Islet precursor cell (in vitro differentiated cells): ENCODE results near the gene ASS1.
"Not testable (repeated sequence)": the region's sequence is repeated elsewhere in the genome, so short reads cannot be mapped to it uniquely, and the experiment has no call there.

ENCODE experiments used
- DNase-seq: peaks from one replicate; pipeline ENCODE4 v3.0.0-alpha.2; 2018

ASS1 gene

GRCh38 chr9:130419521-130420035, 25.2 kb upstream of the ASS1 start:
- DNase-seq, result no peak

- DNase-seq, result no peak
Measured at GRCh38 chr9:130421154-130421801, 23.5 kb upstream of the ASS1 start.

GRCh38 chr9:130421802-130422276, 22.9 kb upstream of the ASS1 start:
- DNase-seq, result peak; percentile 82

- DNase-seq, result no peak
Measured at GRCh38 chr9:130422546-130422945, 22.2 kb upstream of the ASS1 start.

GRCh38 chr9:130423272-130423671, 21.5 kb upstream of the ASS1 start:
- DNase-seq, result peak; percentile 82

- no peak for DNase-seq
Measured at GRCh38 chr9:130424595-130425454, 19.9 kb upstream of the ASS1 start.

GRCh38 chr9:130425741-130426466, 18.9 kb upstream of the ASS1 start:
- DNase-seq, result no peak

GRCh38 chr9:130426467-130426773, 18.3 kb upstream of the ASS1 start:
- DNase-seq, result no peak

GRCh38 chr9:130426883-130427282, 17.9 kb upstream of the ASS1 start:
- DNase-seq, result peak; percentile 73

- DNase-seq, result no peak
Measured at GRCh38 chr9:130427326-130427725, 17.4 kb upstream of the ASS1 start.

GRCh38 chr9:130428086-130428665, 16.6 kb upstream of the ASS1 start:
- no peak for DNase-seq

- DNase-seq, result no peak
Measured at GRCh38 chr9:130429381-130429780, 15.4 kb upstream of the ASS1 start.

GRCh38 chr9:130429831-130430230, 14.9 kb upstream of the ASS1 start:
- DNase-seq, result no peak

- DNase-seq, result no peak
Measured at GRCh38 chr9:130430232-130430631, 14.5 kb upstream of the ASS1 start.

GRCh38 chr9:130430734-130431535, 13.8 kb upstream of the ASS1 start:
- DNase-seq, result no peak

GRCh38 chr9:130431536-130432303, 13.0 kb upstream of the ASS1 start:
- no peak for DNase-seq

GRCh38 chr9:130432362-130432761, 12.4 kb upstream of the ASS1 start:
- no peak for DNase-seq

- DNase-seq, result no peak
Measured at GRCh38 chr9:130432796-130433167, 12.0 kb upstream of the ASS1 start.

GRCh38 chr9:130433168-130433946, 11.4 kb upstream of the ASS1 start:
- DNase-seq, result peak; percentile 84

- DNase-seq, result no peak
Measured at GRCh38 chr9:130433947-130434262, 10.9 kb upstream of the ASS1 start.

- DNase-seq, result not testable (repeated sequence)
Measured at GRCh38 chr9:130434656-130435055, 10.1 kb upstream of the ASS1 start.
